GM13976 (cell line): Measurements from ENCODE around the gene IGF2BP2.
"Not testable (repeated sequence)": the region's sequence is repeated elsewhere in the genome, so short reads cannot be mapped to it uniquely, and the experiment has no call there.

Source experiments
- DNase-seq: peaks from one replicate; pipeline ENCODE4 v3.0.0; 2012; ENCODE audit warnings: low spot score
- in situ Hi-C: fragments of 300-500 bp; cut with MboI; formaldehyde crosslinking; loops from one replicate; pipeline ENCODE4 v1.12.0; 2022; ENCODE audit warnings: low sequenced_read_pairs, mixed read lengths, inconsistent platforms; ENCODE audit not compliant: unreplicated experiment
- TF ChIP-seq, protein P1 (sequence below): IDR thresholded peaks from 2 replicates; pipeline ENCODE4 v1.5.1; 2012; ENCODE audit warnings: borderline replicate concordance, mild to moderate bottlenecking; ENCODE audit not compliant: insufficient read depth; ENCODE audit errors: extremely low read depth, missing control alignments, control extremely low read depth

The IGF2BP2 gene

DNA sequence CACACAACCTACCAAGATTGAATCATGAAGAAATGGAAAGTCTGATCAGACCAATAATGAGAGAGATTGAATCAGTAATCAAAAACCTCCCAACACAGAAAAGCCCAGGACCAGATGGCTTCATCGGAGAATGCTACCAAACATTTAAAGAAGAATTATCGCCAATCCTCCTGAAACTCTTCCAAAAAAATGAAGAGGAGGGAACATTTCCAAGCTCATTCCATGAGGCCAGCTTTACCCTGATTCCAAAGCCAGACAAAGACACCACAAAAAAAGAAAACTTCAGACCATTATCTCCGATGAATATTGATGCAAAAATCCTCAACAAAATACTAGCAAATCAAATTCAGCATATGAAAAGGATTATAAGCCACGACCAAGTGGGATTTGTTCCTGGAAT lies 144.6 kb downstream of the IGF2BP2 start:
- no peak for DNase-seq
- in situ Hi-C loops = no loop called here
- TF ChIP-seq, protein P1, sequence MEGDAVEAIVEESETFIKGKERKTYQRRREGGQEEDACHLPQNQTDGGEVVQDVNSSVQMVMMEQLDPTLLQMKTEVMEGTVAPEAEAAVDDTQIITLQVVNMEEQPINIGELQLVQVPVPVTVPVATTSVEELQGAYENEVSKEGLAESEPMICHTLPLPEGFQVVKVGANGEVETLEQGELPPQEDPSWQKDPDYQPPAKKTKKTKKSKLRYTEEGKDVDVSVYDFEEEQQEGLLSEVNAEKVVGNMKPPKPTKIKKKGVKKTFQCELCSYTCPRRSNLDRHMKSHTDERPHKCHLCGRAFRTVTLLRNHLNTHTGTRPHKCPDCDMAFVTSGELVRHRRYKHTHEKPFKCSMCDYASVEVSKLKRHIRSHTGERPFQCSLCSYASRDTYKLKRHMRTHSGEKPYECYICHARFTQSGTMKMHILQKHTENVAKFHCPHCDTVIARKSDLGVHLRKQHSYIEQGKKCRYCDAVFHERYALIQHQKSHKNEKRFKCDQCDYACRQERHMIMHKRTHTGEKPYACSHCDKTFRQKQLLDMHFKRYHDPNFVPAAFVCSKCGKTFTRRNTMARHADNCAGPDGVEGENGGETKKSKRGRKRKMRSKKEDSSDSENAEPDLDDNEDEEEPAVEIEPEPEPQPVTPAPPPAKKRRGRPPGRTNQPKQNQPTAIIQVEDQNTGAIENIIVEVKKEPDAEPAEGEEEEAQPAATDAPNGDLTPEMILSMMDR = no peak

DNA sequence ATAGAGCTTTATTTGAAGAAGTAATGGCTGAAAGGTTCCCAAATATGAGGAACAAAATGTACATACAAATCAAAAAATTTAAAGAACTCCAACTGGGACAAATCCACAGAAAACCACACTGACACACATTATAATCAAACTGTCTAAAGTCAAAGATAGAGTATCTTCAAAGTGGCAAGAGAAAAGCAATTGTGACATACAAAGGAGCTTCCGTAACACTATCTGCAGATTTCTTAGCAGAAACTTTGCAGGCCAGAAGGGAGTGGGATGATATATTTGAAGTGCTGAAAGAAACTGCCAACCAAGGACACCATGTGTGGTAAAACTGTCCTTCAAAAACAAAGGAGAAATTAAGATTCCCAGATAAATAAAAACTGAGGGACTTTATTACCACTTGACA lies 146.8 kb downstream of the IGF2BP2 start:
- in situ Hi-C loops = loop anchor here (10.0 kb wide), 1 partner anchor 87 kb away; no protein-coding TSS in a partner anchor
- no peak for DNase-seq
- TF ChIP-seq, protein P1 = no peak

DNA sequence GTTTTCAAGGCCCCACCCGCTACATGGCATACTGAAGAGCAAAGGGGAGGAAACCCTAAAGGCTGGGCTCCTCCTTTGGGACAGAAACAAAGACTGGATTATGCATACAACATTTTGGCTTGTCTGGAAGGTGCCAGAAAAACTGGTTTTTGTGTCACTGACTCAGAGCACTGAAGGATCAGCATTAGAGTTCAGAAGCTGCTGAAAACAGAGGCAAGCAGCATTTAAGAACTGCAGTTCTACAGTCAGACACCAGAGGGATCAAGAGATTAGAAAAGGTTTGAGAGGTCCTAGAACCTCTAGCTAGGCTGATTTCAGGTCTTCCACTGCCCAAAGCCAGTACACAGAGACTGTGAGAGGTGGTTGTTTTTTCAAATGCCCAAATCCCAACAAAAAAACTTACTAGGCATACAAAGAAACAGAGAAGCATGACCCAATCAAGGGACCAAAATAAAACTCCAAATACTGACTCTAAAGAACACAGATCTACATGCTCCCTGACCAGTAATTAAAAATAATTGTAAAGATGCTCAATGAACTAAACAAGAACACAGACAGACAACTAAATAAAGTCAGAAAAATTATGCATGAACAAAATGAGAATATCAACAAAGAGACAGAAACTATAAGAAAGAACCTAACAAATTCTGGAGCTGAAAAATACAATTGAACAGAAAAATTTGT lies 147.6 kb downstream of the IGF2BP2 start:
- peak; percentile 71 for DNase-seq
- TF ChIP-seq, protein P1 = no peak
- in situ Hi-C loops = loop anchor here (10.0 kb wide), 1 partner anchor 88 kb away; no protein-coding TSS in a partner anchor

DNA sequence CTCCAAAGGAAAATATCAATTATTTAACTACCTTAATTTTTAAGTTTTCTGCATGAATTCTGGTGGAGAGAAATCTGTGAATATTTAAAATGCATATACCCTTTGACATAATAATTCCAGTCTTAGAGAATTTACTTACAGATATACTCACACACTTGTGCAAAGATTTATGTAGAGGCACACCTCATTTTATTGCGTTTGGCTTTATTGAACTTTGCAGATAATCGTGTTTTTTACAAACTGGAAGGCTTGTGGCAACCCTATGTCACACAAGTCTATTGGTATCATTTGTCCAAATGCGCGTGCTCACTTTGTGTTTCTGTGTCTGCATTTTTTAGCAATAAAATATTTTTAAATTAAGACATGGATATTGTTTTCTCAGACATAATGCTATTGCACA lies 157.3 kb downstream of the IGF2BP2 start:
- in situ Hi-C loops = no loop called here
- DNase-seq = no peak
- TF ChIP-seq, protein P1 = no peak

DNA sequence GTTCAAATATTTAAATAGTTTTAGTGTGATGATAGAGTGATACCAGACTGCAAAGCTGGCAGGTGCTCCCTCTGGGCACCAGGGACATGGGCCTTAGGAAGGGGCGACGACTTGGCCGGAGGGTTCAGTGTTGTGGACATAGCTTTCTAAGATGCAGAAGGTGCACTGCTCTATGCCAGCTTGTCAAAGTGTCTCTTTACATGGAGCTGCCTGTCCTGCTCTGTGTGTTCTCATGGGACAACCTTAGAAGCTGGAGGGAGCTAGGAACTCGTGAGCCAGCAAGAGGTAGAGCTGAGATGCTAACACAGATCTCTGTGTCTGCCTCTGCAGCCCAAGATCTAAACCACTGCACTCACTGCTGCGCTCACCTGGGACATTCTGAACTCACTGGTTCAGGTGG lies 160.9 kb downstream of the IGF2BP2 start:
- DNase-seq = no peak
- TF ChIP-seq, protein P1 = no peak
- in situ Hi-C loops = no loop called here

DNA sequence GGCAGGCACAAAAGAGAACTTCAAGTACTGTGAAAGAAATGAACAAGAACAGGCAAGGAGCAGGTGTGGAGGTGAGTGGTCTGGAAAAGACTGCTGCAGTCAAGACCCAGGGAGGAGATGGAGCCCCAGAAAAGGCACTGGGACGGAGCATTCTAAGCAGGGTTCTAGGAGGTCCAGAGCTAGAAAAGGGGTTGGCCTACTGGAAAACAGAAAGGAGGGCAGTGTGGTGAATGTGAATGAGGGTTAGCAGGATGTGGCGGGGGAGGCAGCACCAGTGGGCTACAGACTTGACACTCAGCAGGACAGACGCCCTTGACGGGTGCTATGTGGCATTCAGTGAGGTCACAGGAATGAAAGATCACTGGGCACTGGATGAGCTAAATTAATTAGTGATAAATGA lies 163.1 kb downstream of the IGF2BP2 start:
- no peak for DNase-seq
- TF ChIP-seq, protein P1 = no peak
- in situ Hi-C loops = no loop called here

DNA sequence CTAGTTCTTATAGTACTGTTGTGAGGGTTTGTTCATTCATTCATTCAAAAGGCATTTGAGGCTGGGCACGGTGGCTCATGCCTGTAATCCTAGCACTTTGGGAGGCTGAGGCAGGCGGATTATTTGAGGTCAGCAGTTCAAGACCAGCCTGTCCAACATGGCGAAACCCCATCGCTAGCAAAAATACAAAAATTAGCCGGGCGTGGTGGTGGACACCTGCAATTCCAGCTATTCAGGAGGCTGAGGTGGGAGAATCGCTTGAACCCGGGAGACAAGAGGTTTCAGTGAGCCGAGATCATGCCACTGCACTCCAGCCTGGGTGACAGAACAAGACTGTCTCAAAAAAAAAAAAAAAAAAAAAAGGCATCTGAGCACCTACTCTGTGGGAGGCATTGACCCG lies 163.5 kb downstream of the IGF2BP2 start:
- DNase-seq, in situ Hi-C loops: not testable (repeated sequence)
